Stimulated activated CD8-positive, alpha-beta memory T cell treated with anti-CD3 and anti-CD28 coated beads, Interleukin-7, amount 100 ng/mL, for 4 hours (primary cell): ENCODE measurements around the gene PIH1D1.

Experiments
- DNase-seq, 2 donors: peaks; one replicate each; pipeline ENCODE4 v3.0.0-alpha.2; 2020; ENCODE audit warnings: low read depth in 2 of 2

Gene PIH1D1

GRCh38 chr19:49435670-49436069 is 15.9 kb downstream of the PIH1D1 start:
- DNase-seq: no peak

GRCh38 chr19:49434907-49435583 is 16.6 kb downstream of the PIH1D1 start:
- DNase-seq: no peak

GRCh38 chr19:49433240-49433901 is 18.2 kb downstream of the PIH1D1 start:
- DNase-seq: no peak

- DNase-seq: no peak
Measured at GRCh38 chr19:49432141-49433073, 19.2 kb downstream of the PIH1D1 start.

GRCh38 chr19:49431330-49431749 is 20.3 kb downstream of the PIH1D1 start:
- no peak for DNase-seq

GRCh38 chr19:49430678-49431329 is 20.8 kb downstream of the PIH1D1 start:
- DNase-seq: no peak

- DNase-seq: no peak
Measured at GRCh38 chr19:49430172-49430677, 21.4 kb downstream of the PIH1D1 start.

GRCh38 chr19:49428547-49429451 is 22.8 kb downstream of the PIH1D1 start:
- DNase-seq: no peak

- no peak for DNase-seq
Measured at GRCh38 chr19:49427855-49428546, 23.6 kb downstream of the PIH1D1 start.

GRCh38 chr19:49427339-49427738 is 24.3 kb downstream of the PIH1D1 start:
- DNase-seq: no peak

GRCh38 chr19:49425922-49426592 is 25.6 kb downstream of the PIH1D1 start:
- DNase-seq: no peak

- DNase-seq: no peak
Measured at GRCh38 chr19:49425178-49425577, 26.4 kb downstream of the PIH1D1 start, which contains the start of gene GFY. Gene GFY, plus strand, starts transcription at chr19:49425388. Its CDS starts 1,043 bp downstream, at chr19:49426431.

- DNase-seq: no peak
Measured at GRCh38 chr19:49423985-49424303, 27.7 kb downstream of the PIH1D1 start.

- no peak for DNase-seq
Measured at GRCh38 chr19:49423071-49423984, 28.3 kb downstream of the PIH1D1 start, which contains the start of gene PTH2. Gene PTH2, minus strand, starts transcription at chr19:49423441. Its CDS starts 102 bp downstream, at chr19:49423339.

GRCh38 chr19:49422407-49423070 is 29.1 kb downstream of the PIH1D1 start:
- DNase-seq: no peak

GRCh38 chr19:49421878-49422202 is 29.8 kb downstream of the PIH1D1 start:
- no peak for DNase-seq

- no peak for DNase-seq
Measured at GRCh38 chr19:49421039-49421877, 30.4 kb downstream of the PIH1D1 start.
